HL-60 (cell line): Measurements from ENCODE around the gene FRMD3.

Experiments used
- DNase-seq, 2 experiments: peaks; one replicate each; pipeline ENCODE4 v3.0.0-alpha.2; 2010 to 2020; ENCODE audit warnings: low read depth in 1 of 2, low spot score in 1 of 2
- H3K27ac ChIP-seq: fragments of 250-450 bp; sonication (Bioruptor Pico); replicated peaks from 2 replicates; pipeline ENCODE4 v1.5.1; 2020; ENCODE audit warnings: mild to moderate bottlenecking, moderate library complexity
- H3K27me3 ChIP-seq: fragments of 250-450 bp; sonication (Bioruptor Pico); 2 replicates; pipeline ENCODE4 v1.5.1; 2021; ENCODE audit warnings: mild to moderate bottlenecking, moderate library complexity; ENCODE audit not compliant: insufficient read depth, poor library complexity, severe bottlenecking
- H3K4me3 ChIP-seq: replicated peaks from 2 replicates; pipeline ENCODE4 v1.5.1; 2011; ENCODE audit warnings: mild to moderate bottlenecking, control low read depth, low read length; ENCODE audit not compliant: insufficient read depth
- GABPA ChIP-seq: IDR thresholded peaks from 2 replicates; pipeline ENCODE4 v1.6.1; 2012; ENCODE audit warnings: low read depth
- POLR2AphosphoS5 ChIP-seq: IDR thresholded peaks from 2 replicates; pipeline ENCODE4 v1.6.1; 2012; ENCODE audit warnings: low read depth
- REST ChIP-seq: IDR thresholded peaks from 2 replicates; pipeline ENCODE4 v1.6.1; 2012; ENCODE audit warnings: low read depth; ENCODE audit not compliant: insufficient replicate concordance
- SPI1 ChIP-seq: IDR thresholded peaks from 2 replicates; pipeline ENCODE4 v1.6.1; 2012; ENCODE audit warnings: low read depth, mild to moderate bottlenecking, borderline replicate concordance
- TF ChIP-seq, protein P1 (sequence below): IDR thresholded peaks from one replicate; pipeline ENCODE4 v1.5.1; 2011; ENCODE audit warnings: low read length, control low read depth, inconsistent platforms; ENCODE audit not compliant: insufficient read depth

The FRMD3 gene

DNA sequence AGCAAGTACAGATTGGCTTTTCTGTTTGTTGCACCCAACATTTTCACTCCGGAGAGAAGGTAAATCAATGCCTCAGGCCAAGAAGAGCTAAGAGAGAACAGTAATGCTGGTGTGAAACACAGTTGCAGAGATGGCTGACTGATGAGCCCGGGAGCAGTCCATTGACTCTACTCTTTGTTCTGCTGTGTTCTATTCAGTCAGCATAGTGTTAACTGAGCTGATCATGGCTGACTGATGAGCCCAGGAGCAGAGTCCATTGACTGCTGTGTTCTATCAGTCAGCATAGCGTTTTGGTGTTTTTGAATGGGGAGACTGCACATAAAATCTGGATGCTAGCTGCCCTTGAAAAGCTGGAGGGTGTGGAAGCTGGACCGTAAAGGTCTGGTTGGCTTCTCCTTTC, 141.4 kb downstream of the FRMD3 start:
- no peaks in the 10 kb centered on the region for H3K27me3 ChIP-seq
- TF ChIP-seq SPI1 = no peak
- no peak for TF ChIP-seq GABPA
- TF ChIP-seq POLR2AphosphoS5 = no peak
- TF ChIP-seq, protein P1, sequence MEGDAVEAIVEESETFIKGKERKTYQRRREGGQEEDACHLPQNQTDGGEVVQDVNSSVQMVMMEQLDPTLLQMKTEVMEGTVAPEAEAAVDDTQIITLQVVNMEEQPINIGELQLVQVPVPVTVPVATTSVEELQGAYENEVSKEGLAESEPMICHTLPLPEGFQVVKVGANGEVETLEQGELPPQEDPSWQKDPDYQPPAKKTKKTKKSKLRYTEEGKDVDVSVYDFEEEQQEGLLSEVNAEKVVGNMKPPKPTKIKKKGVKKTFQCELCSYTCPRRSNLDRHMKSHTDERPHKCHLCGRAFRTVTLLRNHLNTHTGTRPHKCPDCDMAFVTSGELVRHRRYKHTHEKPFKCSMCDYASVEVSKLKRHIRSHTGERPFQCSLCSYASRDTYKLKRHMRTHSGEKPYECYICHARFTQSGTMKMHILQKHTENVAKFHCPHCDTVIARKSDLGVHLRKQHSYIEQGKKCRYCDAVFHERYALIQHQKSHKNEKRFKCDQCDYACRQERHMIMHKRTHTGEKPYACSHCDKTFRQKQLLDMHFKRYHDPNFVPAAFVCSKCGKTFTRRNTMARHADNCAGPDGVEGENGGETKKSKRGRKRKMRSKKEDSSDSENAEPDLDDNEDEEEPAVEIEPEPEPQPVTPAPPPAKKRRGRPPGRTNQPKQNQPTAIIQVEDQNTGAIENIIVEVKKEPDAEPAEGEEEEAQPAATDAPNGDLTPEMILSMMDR = no peak
- no peak for TF ChIP-seq REST
- DNase-seq = no peak

GRCh38 chr9:83396342-83396741, 141.9 kb downstream of the FRMD3 start:
- H3K27ac ChIP-seq = no peak overlapping the region
- TF ChIP-seq GABPA = no peak
- TF ChIP-seq POLR2AphosphoS5 = no peak
- no peak for TF ChIP-seq SPI1
- no peak for TF ChIP-seq REST
- no peaks in the 10 kb centered on the region for H3K27me3 ChIP-seq
- no peak for DNase-seq
- no peak overlapping the region for H3K4me3 ChIP-seq

More for the DNA sequence above, 141.4 kb downstream of the FRMD3 start:
- H3K4me3 ChIP-seq = no peak overlapping the region
- no peak overlapping the region for H3K27ac ChIP-seq

GRCh38 chr9:83392228-83392627, 146.0 kb downstream of the FRMD3 start:
- Histone ChIP-seq H3K27me3 (no peaks in the 10 kb centered on the region), H3K4me3 (no peak overlapping the region), H3K27ac (no peak overlapping the region)
- no peak for TF ChIP-seq POLR2AphosphoS5
- DNase-seq = no peak

DNA sequence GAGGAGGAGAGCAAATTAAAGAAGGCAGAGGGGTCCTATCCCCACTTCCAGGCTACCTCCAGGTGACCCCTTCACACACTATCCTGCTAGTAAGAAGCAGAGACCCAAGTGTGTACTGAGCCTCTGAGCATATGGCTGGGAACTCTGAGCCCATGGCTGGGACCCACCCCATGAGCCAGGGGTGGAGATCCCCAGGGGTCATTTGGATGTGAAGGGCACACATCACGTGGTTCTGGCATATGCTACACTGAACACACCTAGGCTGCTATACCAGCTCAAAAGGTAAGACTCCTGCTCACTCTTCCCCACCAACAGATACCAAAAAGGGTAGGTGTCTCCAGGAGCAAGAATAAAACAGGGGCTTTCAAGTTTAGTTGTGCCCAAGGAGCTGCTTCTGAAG, 149.9 kb downstream of the FRMD3 start:
- no peak for DNase-seq
- Histone ChIP-seq H3K27me3 (no peaks in the 10 kb centered on the region), H3K4me3 (no peak overlapping the region), H3K27ac (no peak overlapping the region)
- TF ChIP-seq, protein P1 = no peak

GRCh38 chr9:83387401-83388185, 150.6 kb downstream of the FRMD3 start:
- TF ChIP-seq SPI1 (no peak), REST (no peak), GABPA (no peak), POLR2AphosphoS5 (no peak)
- TF ChIP-seq, protein P1 = no peak
- no peak overlapping the region for H3K4me3 ChIP-seq
- no peak for DNase-seq
- no peaks in the 10 kb centered on the region for H3K27me3 ChIP-seq
- no peak overlapping the region for H3K27ac ChIP-seq
